Fibroblast of lung (primary cell): ENCODE results near the gene ENPP4.

Experiments used
- EZH2 ChIP-seq: IDR thresholded peaks from 2 replicates; pipeline ENCODE4 v1.5.1; 2012; ENCODE audit warnings: low read length, control low read depth, mild to moderate bottlenecking; ENCODE audit errors: missing control alignments
- TF ChIP-seq, protein P1 (sequence below), 2 donors: IDR thresholded peaks in 1 of 2; conservative IDR thresholded peaks in 1 of 2; 1 replicate in 1 of 2; 2 replicates in 1 of 2; pipeline ENCODE4 v1.5.1; 2011 to 2012; ENCODE audit warnings: low read length in 2 of 2, control low read depth in 1 of 2, inconsistent platforms in 1 of 2, low read depth in 1 of 2, mild to moderate bottlenecking in 1 of 2

DNA sequence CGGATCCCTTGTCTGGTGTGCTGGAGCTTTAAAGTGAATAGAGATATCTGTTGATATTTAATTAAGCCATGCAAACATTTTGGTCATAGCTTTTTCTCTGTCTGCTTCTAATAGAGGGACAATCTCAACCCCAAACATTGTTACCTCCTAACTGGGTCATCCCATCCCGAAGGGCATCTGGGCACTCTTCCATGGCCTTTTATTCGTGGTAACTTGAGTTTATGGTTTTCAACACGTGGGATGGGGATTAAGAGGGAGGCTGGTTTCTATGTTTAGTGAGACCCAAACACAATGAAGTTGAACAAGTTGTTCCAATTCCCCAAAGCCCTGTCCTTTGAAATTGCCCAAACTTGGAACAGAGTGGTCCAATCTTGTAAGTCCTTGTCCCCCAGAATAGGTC is 42.4 kb downstream of the ENPP4 start:
- TF ChIP-seq, protein P1, sequence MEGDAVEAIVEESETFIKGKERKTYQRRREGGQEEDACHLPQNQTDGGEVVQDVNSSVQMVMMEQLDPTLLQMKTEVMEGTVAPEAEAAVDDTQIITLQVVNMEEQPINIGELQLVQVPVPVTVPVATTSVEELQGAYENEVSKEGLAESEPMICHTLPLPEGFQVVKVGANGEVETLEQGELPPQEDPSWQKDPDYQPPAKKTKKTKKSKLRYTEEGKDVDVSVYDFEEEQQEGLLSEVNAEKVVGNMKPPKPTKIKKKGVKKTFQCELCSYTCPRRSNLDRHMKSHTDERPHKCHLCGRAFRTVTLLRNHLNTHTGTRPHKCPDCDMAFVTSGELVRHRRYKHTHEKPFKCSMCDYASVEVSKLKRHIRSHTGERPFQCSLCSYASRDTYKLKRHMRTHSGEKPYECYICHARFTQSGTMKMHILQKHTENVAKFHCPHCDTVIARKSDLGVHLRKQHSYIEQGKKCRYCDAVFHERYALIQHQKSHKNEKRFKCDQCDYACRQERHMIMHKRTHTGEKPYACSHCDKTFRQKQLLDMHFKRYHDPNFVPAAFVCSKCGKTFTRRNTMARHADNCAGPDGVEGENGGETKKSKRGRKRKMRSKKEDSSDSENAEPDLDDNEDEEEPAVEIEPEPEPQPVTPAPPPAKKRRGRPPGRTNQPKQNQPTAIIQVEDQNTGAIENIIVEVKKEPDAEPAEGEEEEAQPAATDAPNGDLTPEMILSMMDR (conservative IDR thresholded peaks at IDR 0.05 in 1 of 2, IDR thresholded peaks at IDR 0.05 in 1 of 2; ENCODE audit: low read depth in 1 of 2, low read length in 2 of 2), result no peak
- TF ChIP-seq EZH2, result no peak
